AG04450 (cell line): ENCODE results near the gene PRKAG1. TPM values are rescaled to one million over a fixed set of nuclear protein-coding genes. Genes with fewer than 3 reads are reported as not detected.

Source experiments
- CTCF ChIA-PET: fragments of 300-600, 350-600 bp; formaldehyde crosslinking; extraction: SDS; loops from one replicate; lab custom pipeline; 2022; ENCODE audit warnings: antibody characterized with exemption, inconsistent platforms; lab: Charles Lee
- POLR2A ChIA-PET: fragments of 350-600 bp; formaldehyde crosslinking; extraction: SDS; loops from one replicate; lab custom pipeline; 2021; ENCODE audit warnings: antibody characterized with exemption, inconsistent platforms; lab: Yijun Ruan, JAX
- DNase-seq: peaks from one replicate; pipeline ENCODE4 v3.0.0-alpha.2; 2011; ENCODE audit warnings: low read depth, low spot score
- H3K27ac ChIP-seq: one replicate; pipeline ENCODE4 v1.5.1; 2012; ENCODE audit warnings: low read depth, low read length, control low read depth
- H3K27me3 ChIP-seq: one replicate; pipeline ENCODE4 v1.6.0; 2012; ENCODE audit warnings: low read length; ENCODE audit not compliant: control insufficient read depth, insufficient read depth
- H3K4me3 ChIP-seq: 2 replicates; pipeline ENCODE4 v1.5.1; 2011; ENCODE audit warnings: mild to moderate bottlenecking, low read depth, low read length, control low read depth
- H3K9me3 ChIP-seq: 2 replicates; pipeline ENCODE4 v1.5.1; 2012; ENCODE audit warnings: low read length; ENCODE audit not compliant: control insufficient read depth, insufficient read depth
- polyA plus RNA-seq: library from polyadenylated mRNA; depleted of rRNA; stranded (reverse); fragments of >200 nt; gene quantifications from 2 replicates; pipeline ENCODE4 v1.2.3, GENCODE V29; 2011
- TF ChIP-seq, protein P1 (sequence below): IDR thresholded peaks from 2 replicates; pipeline ENCODE4 v1.5.1; 2011; ENCODE audit warnings: low read depth, low read length, control low read depth, inconsistent platforms

Gene PRKAG1
- polyA plus RNA-seq, 1 experiment, result 130 TPM

DNA sequence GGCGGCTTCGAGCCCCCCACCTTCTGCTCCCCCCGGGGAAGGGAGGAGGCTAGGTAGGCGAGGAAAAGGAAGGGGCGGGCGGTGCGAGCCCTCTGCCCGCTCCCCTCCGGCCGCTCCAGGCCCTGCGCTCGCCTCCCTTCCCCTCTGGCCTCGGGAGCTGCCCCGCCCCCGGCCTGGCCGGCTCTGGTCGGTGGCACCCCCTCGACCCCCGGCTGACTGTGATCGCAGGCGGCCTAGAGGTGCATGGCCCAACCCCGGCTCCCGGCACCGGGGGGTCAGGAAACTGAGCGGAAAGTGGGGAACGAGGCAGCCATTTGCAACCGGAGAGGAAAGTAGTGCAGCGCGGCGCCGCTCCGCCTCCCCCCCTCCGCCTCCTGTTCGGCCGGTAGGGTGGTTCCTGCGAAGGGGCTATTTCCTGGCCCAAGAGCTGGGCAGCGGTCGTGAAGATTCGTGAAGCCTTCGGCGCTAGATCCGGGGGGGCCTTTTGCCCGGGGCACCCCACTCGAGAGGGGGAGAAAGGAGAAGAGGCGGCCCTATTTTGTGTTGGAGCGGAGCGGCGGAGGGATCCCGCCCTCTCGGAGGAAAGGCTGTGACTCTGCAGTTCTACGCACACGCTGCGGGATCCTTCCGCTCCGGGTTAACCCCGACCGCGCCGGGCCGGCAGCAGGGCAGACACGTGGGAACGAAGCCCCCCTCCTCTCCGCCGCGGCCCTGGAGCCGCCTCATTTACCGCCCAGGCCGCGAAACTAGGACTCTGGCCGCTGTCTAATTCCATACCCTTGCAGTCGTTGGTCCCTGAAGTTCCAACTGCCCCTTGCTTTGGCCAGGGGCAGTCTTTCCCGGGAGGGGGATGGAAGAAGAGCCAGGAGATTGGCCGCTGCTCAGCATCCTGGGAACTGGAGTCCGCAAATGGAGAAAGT, 41.9 kb upstream of the PRKAG1 start, which contains the start of gene KMT2D:
KMT2D (minus strand) TSS at position 558 of the 920 bp plus-strand sequence. CDS start 5,470 bp downstream, outside the sequence.
- peak within 1 kb of the TSS; percentile 83 for H3K4me3 ChIP-seq
- H3K27ac ChIP-seq, result peak within 1 kb of the TSS; percentile 96
- TF ChIP-seq, protein P1, sequence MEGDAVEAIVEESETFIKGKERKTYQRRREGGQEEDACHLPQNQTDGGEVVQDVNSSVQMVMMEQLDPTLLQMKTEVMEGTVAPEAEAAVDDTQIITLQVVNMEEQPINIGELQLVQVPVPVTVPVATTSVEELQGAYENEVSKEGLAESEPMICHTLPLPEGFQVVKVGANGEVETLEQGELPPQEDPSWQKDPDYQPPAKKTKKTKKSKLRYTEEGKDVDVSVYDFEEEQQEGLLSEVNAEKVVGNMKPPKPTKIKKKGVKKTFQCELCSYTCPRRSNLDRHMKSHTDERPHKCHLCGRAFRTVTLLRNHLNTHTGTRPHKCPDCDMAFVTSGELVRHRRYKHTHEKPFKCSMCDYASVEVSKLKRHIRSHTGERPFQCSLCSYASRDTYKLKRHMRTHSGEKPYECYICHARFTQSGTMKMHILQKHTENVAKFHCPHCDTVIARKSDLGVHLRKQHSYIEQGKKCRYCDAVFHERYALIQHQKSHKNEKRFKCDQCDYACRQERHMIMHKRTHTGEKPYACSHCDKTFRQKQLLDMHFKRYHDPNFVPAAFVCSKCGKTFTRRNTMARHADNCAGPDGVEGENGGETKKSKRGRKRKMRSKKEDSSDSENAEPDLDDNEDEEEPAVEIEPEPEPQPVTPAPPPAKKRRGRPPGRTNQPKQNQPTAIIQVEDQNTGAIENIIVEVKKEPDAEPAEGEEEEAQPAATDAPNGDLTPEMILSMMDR, result peak; percentile 46
- ChIA-PET POLR2A (no interaction called here), CTCF (interaction anchor here (0.6 to 1.1 kb wide), 2 partner anchors 28 to 50 kb away, joined by 3 to 4 read pairs; no protein-coding TSS in a partner anchor)
- peak; percentile 92 for DNase-seq
- no peaks in the 10 kb centered on the region; the same call in 1 of the 2 replicates for H3K9me3 ChIP-seq
- H3K27me3 ChIP-seq, result no peaks in the 10 kb centered on the region

DNA sequence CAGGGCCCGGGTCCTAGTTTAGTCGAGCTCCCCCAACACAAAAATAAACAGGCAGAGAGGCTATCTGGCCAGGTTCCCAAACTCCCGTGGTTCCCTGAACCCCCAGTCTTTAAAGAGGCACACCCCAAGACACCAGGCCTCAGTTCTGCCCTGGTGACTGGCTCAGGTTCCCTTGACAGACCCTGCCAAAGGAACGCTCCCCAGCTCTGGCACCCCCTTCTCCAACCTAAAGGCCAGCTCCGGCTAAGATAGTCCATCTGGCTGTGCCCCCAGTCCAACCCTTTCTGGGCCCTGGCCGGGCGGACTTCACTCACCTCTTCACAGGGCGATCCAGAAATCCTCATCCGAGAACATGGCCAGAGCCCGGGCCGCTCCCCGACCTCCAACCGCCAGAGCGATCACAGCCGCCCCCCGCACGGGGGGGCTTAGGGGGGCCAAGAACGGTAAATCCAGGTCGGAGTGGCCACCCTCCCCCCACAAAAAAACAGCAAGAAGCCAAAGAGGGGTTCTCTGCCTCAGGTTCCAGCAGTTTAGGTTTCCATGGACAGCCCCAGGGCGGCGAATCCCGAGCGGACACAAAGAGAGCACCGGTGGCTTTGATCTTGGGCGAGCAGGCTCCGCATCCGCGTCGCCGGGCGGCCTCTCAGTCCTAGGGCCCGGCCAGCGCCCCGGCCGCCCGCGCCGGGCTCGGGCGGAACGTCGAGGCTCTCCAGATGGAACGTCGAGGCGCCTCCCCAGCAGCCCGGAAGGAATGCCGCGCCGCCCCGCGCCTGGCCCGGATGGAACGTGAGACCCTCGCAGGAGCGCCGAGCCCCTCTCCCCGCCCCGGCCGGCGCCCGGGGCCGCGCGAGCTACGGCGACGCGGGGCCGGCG, 41.0 kb upstream of the PRKAG1 start:
- H3K27ac ChIP-seq, result peak overlapping the region; percentile 52
- ChIA-PET CTCF (interaction anchor here (1.1 to 1.8 kb wide), 4 partner anchors 16 to 33 kb away, joined by 3 to 6 read pairs (median 4); no protein-coding TSS in a partner anchor), POLR2A (no interaction called here)
- H3K27me3 ChIP-seq, result no peaks in the 10 kb centered on the region
- TF ChIP-seq, protein P1, result no peak
- no peaks in the 10 kb centered on the region; the same call in 1 of the 2 replicates for H3K9me3 ChIP-seq
- DNase-seq, result no peak
- peak overlapping the region; percentile 83 for H3K4me3 ChIP-seq

DNA sequence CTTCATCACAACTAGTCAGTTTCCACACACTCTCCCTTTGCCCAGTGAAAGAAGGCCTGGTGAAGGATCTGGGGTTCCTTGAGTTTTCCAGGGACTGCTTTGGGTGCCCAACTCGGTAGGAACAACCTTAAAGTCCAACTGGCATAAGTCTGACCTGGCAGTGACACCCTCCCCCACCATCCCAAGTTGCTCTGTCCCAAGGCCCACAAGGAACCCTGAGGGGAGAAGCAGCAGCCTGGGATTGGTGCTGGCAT, 40.4 kb upstream of the PRKAG1 start:
- H3K9me3 ChIP-seq, result no peaks in the 10 kb centered on the region; the same call in 1 of the 2 replicates
- peak overlapping the region; percentile 83 for H3K4me3 ChIP-seq
- TF ChIP-seq, protein P1, result no peak
- CTCF ChIA-PET, result interaction anchor here (1.2 to 1.8 kb wide), 3 partner anchors 15 to 33 kb away, joined by 3 to 6 read pairs (median 4); no protein-coding TSS in a partner anchor
- POLR2A ChIA-PET, result no interaction called here
- H3K27me3 ChIP-seq, result no peaks in the 10 kb centered on the region
- DNase-seq, result no peak
- H3K27ac ChIP-seq, result no peak overlapping the region

DNA sequence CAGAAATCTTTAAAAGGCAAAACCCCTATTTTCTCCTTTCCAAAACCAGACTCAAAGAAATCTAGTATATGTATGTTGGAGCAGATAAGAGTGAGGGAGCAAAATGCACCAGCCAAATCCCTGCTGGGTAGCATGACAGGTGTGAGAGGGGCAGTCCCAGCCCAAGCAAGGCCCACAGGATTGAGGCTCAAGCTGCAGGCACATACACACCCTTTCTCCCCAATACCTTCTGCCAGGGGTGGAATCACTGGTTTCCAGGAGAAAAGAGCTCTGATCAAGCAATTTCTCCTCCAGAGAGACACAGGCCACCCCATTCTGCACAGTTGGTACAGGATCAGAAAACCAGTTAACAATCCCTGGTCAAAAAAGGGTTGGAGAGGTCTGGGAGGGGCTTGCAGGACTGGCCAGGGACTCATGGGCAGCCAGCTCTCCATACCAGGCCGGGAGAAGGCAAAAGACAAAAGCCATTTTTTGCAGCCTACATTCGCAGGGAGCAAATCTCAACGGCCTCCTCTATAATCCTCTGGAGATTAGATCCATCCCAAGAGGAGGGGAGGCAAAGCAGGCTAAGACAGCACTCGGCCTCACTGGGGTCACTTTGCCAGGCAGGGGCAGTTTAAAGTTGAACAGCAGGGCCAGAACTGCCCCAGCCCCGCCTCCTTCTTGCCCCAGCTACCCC, 39.9 kb upstream of the PRKAG1 start:
- Histone ChIP-seq H3K4me3 (peak overlapping the region; percentile 83), H3K27me3 (no peaks in the 10 kb centered on the region), H3K27ac (no peak overlapping the region), H3K9me3 (no peaks in the 10 kb centered on the region; the same call in 1 of the 2 replicates)
- POLR2A ChIA-PET, result interaction anchor here (1.3 kb wide), 1 partner anchor 73 kb away, joined by 4 read pairs; the partner anchor contains the start of gene TUBA1B
- DNase-seq, result no peak
- CTCF ChIA-PET, result interaction anchor here (1.2 to 1.8 kb wide), 3 partner anchors 15 to 34 kb away, joined by 3 to 6 read pairs (median 4); no protein-coding TSS in a partner anchor
- TF ChIP-seq, protein P1, result no peak
